Measurements from ENCODE around the gene SIRT5.

The SIRT5 gene

DNA sequence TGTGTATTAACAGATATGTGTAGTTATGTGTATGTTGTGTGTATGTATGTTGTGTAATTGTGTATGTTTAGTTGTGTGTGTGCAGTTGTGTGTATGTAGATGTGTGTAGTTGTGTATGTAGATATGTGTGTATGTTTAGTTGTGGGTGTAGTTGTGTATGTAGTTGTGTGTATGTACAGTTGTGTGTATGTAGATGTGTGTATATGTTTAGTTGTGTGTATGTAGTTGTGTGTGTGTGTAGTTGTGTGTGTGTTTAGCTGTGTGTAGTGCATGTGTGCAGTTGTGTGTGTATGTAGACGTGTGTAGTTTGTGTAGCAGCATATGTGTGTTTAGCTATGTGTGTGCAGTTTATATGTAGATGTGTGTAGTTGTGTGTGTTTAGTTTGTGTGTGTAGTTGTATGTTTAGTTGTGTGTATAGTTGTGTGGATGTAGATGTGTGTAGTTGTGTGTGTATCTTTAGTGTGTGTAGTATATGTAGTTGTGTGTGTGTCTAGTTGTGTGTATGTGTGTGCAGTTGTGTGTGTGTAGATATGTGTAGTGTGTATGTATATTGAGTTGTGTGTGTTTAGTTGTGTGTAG, 16.3 kb downstream of the SIRT5 start:
- no peak for DNase-seq

GRCh38 chr6:13591205-13591921, 17.0 kb downstream of the SIRT5 start:
- no peak for DNase-seq

GRCh38 chr6:13593103-13593502, 18.7 kb downstream of the SIRT5 start:
- no peak for DNase-seq

DNA sequence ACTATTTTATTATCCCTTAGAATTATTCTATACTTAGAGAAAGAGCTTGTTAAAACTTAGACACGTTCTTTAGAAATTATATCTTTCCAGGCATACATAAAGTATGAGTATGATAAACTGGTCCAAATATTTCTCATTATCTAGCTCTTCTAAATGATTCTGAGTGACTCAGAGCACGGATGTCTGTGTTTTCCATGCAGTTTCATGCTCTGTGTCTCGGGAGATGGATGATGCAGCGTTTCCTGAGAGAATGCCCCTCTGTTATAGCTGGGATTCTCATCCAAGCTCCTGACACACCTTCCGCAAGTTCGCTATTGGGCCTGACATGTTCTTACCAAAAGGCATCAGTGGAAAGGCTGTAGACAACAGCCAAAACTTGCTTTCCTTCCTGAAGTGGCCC, 19.3 kb downstream of the SIRT5 start:
- DNase-seq = no peak

DNA sequence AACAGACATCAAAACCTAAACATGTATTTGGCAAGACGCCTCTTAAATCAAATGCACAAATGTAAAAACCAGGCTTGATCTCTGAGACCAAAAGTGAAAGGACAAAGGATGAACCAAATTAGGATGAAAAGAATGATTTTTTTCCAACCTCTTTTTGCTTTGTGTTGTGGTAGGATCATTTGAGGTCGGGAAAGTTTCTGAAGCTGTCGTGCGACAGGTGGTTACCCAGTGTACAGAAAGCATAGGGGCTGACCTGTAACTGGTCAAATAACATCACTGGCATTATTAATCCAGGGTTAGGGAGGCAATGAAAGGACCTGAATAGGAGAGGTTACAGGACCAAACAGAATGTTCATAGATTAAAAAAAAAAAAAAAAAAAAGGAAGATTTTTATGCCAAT, 22.7 kb downstream of the SIRT5 start:
- DNase-seq = no peak

DNA sequence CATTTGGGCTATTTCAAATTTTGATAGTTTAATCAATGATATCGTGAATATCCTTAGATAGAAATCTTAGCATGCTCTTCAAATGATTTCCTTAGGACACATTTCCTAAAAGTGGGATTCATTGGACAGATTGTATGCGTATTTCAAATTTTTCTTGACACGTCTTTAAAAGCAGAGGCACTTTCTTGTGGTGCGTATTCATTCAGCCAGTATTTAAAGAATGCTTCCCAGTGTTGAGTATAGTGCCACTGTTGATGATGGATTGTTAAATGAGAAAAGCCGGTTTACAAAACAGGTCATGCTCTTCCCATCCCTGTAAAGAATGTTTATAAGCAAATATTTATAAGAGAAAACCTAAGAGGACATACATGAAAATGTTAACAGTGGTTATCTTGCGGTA, 25.6 kb downstream of the SIRT5 start:
- DNase-seq = no peak

DNA sequence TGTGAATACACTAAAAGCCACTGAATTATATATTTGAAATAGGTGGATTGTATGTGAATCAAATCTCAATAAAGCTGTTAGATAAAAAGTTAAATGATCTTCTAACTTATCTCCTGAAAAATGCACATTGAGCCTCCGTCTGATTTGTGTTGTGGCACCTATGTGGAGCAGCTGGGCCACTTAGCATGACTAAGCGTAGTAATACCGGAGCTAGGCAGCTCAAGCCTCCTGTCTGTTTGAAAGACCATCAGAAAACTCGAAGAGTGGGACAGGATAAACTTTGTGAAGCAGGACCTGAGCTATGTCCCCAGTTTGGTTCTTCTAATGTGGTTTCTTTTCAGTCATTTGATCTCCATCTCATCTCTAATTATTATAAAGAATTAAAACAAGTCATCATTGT, 29.7 kb downstream of the SIRT5 start:
- DNase-seq = no peak

DNA sequence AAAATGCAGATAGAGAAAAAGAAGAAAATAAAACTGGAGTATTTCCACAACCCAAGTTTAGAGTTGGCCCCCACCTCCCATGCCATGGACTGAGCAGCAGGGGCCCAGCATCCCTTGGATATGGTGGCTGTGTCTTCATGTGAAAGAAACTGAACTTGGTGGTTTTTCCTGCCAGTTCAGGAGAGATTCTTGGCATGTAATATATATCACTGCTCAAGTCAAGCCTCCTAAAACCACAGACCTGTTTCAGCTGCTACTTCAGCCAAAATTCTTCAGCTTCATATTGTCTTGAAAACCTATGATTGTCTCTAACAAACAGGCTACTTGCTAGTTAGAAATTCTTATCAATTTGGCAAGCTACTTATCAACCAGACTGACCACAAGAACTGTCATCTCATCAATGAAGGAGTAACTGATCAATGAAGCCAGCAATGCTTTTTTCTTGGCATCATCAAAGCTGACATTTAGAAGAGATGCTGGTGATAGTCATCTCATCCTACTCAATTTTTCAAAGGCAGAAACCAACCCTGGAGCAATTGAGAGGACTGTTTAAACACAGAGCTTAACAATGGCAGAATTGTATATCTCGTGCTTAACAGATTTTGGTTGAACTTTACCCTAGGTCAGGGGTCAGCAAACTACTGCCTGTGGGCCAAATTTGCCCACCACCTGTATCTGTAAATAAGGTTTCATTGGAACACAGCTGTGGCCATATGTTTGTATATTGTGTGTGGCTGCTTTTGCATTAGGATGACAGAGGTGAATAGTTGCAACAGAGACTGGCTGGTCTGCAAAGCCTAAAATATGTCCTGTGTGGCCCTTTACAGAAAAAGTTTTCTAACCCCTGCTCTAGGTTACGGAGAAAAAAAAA, 30.4 kb downstream of the SIRT5 start:
- DNase-seq = no peak

DNA sequence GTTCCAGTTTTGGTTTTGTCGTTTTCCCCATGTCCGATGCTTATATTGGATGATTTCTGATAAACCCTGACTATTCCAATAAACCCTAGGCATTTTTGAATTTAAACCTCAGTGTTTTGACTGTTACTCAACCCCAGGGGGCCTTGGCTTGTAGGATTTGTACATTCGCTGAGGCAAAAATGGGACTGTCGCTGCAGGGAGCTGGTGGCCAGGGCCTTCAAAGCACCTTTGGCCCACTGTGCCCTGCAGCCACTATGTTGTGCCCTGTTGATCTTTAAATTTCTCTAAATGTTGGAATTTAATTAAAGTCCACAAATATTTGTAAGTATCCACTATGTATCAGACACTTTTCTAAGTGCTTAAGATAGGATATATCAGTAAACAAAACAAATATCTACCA, 31.2 kb downstream of the SIRT5 start:
- DNase-seq = no peak

- peak in 1 of 2 donors; percentile 62 for DNase-seq
These were observed 37.3 kb downstream of the SIRT5 start for GRCh38 chr6:13611715-13612114.

DNA sequence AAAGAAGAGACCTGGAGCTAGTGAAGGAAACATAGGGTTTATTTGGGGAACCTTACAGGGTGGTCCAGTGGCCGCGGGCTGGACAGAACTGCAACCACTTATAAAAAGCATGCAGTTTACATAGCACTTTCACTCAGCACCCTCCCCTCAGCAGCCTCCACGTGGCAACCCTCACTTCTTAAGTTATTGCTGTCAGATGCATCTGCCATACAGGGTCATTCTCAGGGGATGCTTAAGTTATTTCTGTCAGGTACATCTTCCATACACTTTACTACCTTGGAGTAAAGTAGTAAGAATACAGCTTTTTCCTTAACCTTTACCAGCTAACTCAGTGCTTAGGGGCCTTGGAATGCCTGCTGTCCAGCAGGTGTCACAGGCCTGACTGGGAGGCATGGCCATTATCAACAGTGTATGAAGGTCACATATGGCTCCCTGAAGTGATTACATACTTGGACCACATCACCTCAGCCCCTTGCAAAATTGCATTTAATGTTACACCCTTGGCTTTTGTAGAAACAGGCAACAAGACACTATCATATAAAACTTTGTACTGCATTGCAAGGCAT, 38.7 kb downstream of the SIRT5 start:
- no peak for DNase-seq

DNA sequence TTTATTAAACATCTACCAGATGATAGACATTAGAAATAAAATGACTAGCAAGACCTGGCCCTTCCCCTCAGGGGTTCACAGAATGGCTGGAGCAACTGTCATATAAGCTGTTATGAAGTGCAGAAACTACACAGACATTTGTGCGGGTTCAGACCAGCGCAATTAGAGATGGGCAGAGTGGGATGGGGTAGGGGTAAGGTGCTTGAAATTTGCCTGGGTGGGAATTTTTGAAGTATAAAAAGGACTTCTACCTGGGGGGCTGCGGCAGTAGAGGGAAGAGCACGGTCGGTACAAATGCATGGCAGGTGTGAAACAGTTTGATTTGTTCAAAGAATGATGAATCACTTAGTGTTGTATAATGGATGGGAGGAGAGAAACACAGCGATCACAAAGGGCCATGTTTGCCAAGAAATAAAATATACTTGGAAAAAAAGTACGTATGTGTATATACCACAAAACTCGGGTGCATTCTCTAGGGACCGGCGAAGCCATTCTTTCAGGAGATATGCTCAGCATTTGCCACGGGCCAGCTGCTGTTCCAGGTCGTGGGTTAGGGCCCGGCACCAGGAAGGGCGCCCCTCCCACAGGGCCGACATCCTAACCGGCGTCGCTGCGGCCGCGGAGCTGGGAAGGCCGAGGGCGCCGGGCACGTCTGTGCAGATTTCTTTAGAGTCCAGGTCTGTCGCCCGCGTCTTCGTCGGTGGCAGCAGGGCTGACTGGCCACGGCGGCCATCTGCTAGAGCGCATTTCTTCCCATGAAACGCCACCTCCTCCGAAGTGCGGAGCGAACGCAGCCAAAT, 39.9 kb downstream of the SIRT5 start:
- DNase-seq = no peak

GRCh38 chr6:13614926-13615791, 40.8 kb downstream of the SIRT5 start, which contains the start of gene NOL7:
Gene NOL7 (plus strand): TSS chr6:13615335. CDS start chr6:13615359, 24 bp downstream.
- DNase-seq = peak; percentile 94 to 97

- DNase-seq = peak; percentile 6 to 41
These were observed 41.4 kb downstream of the SIRT5 start for GRCh38 chr6:13615792-13616120.

GRCh38 chr6:13617066-13617465, 42.7 kb downstream of the SIRT5 start:
- no peak for DNase-seq

DNA sequence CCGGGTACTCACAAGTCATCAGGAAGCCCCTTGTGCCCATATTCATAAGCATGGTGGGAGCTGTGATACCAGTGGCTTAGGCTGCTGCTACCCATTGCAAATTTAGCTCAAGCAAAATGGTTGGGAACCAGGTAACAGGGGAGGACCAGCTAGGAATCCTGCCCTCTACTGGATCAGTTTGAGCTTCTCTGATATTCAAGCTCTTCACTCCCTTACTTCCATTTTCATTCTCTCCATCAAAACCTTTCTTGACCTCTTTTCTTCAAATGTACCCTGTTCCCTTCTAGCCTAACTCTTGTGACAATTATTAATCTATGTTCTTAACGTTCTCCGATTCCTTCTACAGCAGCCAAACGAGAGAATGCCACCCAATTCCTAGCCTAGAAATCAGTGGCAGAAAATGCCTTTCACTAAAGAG, 50.5 kb downstream of the SIRT5 start:
- peak in 1 of 2 donors; percentile 21 for DNase-seq

DNA sequence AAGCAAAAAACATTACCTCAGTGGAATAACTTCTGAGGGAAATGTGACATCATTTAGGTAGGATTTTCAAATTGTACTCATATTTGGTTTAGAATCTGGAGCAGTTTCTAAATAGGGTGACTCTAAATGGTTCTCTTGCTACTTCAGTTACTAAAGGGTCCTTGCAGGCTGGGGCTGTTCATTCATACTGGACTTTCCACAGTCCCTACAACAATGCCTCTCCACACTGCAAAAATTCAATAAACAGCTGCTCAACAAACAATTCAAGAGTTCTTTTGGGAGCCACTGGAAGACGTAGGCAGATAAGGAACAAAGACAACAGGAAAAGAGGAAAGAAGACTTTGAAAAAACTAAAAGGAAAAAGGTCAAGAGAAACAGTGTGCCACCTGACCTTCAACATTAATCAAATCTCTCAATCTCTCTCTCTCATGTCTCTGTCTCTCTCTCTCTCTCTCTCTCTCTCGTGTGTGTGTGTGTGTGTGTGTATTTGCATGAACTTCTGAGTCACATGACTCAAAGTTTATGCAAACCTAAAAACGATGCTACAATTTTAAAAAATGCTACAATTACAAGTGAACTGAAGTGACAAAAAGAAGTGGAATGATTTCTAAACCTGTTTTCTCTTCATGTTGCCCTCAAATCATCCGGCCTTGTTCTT, 55.2 kb downstream of the SIRT5 start:
- DNase-seq = no peak

GRCh38 chr6:13630499-13630898, 56.1 kb downstream of the SIRT5 start:
- DNase-seq = no peak

- no peak for DNase-seq
These were observed 58.9 kb downstream of the SIRT5 start for GRCh38 chr6:13633343-13633742.

- peak in 1 of 2 donors; percentile 27 for DNase-seq
These were observed 61.7 kb downstream of the SIRT5 start for GRCh38 chr6:13635948-13636658.

Measured in bone marrow (tissue), 2 donors.